A549 treated with Hydrocortisone at 1 μM for 4 hours (cell line): ENCODE measurements around the gene EDEM1. TPM values are rescaled to one million over a fixed set of nuclear protein-coding genes. Genes with fewer than 3 reads are reported as not detected.

Source experiments
- total RNA-seq: library from RNA; stranded (reverse); fragments of 200-300 nt; extraction: Qiagen RNA extraction; gene quantifications from 5 replicates; pipeline ENCODE4 v1.2.3, GENCODE V29; 2022

The EDEM1 gene
- total RNA-seq: 14.7 to 22.3 TPM (median 18.2 TPM) in 5 replicates

GRCh38 chr3:5187156-5187919 lies at the start of gene EDEM1:
TSS of gene EDEM1 (plus strand) at chr3:5187707. CDS start at chr3:5187806, 99 bp downstream.

Other genes with a start within 250 kb of the EDEM1 start
- gene BHLHE40, start 208.3 kb upstream of the EDEM1 start, total RNA-seq: 57.7 to 71.9 TPM (median 68.0 TPM) in 5 replicates
- 62.3 to 68.3 TPM (median 65.5 TPM) in 5 replicates for gene ARL8B, start 65.4 kb upstream of the EDEM1 start, total RNA-seq